Mesenchymal stem cell (in vitro differentiated cells and primary cell): ENCODE measurements around the gene PDE1A.

Experiments
- DNase-seq: peaks from one replicate; pipeline ENCODE4 v3.0.0-alpha.2; 2013
- H2AFZ ChIP-seq: one replicate; pipeline ENCODE4 v1.6.1; 2013; ENCODE audit warnings: low read depth, mild to moderate bottlenecking, control low read depth, inconsistent platforms, low read length, moderate library complexity
- H2AK5ac ChIP-seq: 2 replicates; pipeline ENCODE4 v1.6.1; 2013; ENCODE audit warnings: low read length, moderate library complexity, mild to moderate bottlenecking, inconsistent platforms; ENCODE audit not compliant: severe bottlenecking
- H2BK120ac ChIP-seq: one replicate; pipeline ENCODE4 v1.6.1; 2013; ENCODE audit warnings: low read depth, mild to moderate bottlenecking, inconsistent platforms, low read length, moderate library complexity
- H2BK12ac ChIP-seq, 2 experiments: one replicate each; pipeline ENCODE4 v1.6.1; 2013; ENCODE audit warnings: inconsistent platforms in 2 of 2, low read length in 2 of 2, mild to moderate bottlenecking in 2 of 2, moderate library complexity in 2 of 2, control low read depth in 1 of 2
- H2BK15ac ChIP-seq: one replicate; pipeline ENCODE4 v1.6.1; 2013; ENCODE audit warnings: mild to moderate bottlenecking, low read depth, inconsistent platforms; ENCODE audit not compliant: poor library complexity, severe bottlenecking
- H2BK5ac ChIP-seq: 2 replicates; pipeline ENCODE4 v1.6.1; 2013; ENCODE audit warnings: low read depth, mild to moderate bottlenecking, low read length, control low read depth, inconsistent platforms; ENCODE audit not compliant: poor library complexity, severe bottlenecking
- H3K14ac ChIP-seq, 2 experiments: one replicate each; pipeline ENCODE4 v1.6.1; 2013; ENCODE audit warnings: inconsistent platforms in 2 of 2, low read length in 2 of 2, control low read depth in 1 of 2, mild to moderate bottlenecking in 1 of 2, moderate library complexity in 1 of 2
- H3K18ac ChIP-seq, 2 experiments: one replicate each; pipeline ENCODE4 v1.6.1; 2013; ENCODE audit warnings: inconsistent platforms in 2 of 2, low read length in 2 of 2, control low read depth in 1 of 2, low read depth in 1 of 2, mild to moderate bottlenecking in 1 of 2
- H3K23ac ChIP-seq, 2 experiments: one replicate each; pipeline ENCODE4 v1.6.1; 2013; ENCODE audit warnings: inconsistent platforms in 2 of 2, low read length in 2 of 2, mild to moderate bottlenecking in 2 of 2, moderate library complexity in 2 of 2, control low read depth in 1 of 2
- H3K27ac ChIP-seq: 2 replicates; pipeline ENCODE4 v1.5.1; 2013; ENCODE audit warnings: mild to moderate bottlenecking, moderate library complexity, low read length, control low read depth, inconsistent platforms; ENCODE audit not compliant: poor library complexity, severe bottlenecking
- H3K27me3 ChIP-seq, 2 experiments: 2 replicates each; pipeline versions ENCODE4 v1.6.1 to v1.7.0; 2013; ENCODE audit warnings: low read length in 2 of 2, mild to moderate bottlenecking in 2 of 2, moderate library complexity in 2 of 2, control low read depth in 1 of 2, inconsistent platforms in 1 of 2; ENCODE audit not compliant: control insufficient read depth in 1 of 2, insufficient read depth in 1 of 2
- H3K36me3 ChIP-seq, 2 experiments: 2 replicates each; pipeline versions ENCODE4 v1.6.1 to v1.7.0; 2013; ENCODE audit warnings: low read length in 2 of 2, control low read depth in 1 of 2, inconsistent platforms in 1 of 2, low read depth in 1 of 2, mild to moderate bottlenecking in 1 of 2; ENCODE audit not compliant: insufficient read depth in 2 of 2, control insufficient read depth in 1 of 2
- H3K4ac ChIP-seq, 2 experiments: one replicate each; pipeline ENCODE4 v1.6.1; 2013; ENCODE audit warnings: inconsistent platforms in 2 of 2, low read length in 2 of 2, mild to moderate bottlenecking in 2 of 2, moderate library complexity in 2 of 2, control low read depth in 1 of 2, low read depth in 1 of 2
- H3K4me1 ChIP-seq: 2 replicates; pipeline ENCODE4 v1.6.1; 2013; ENCODE audit warnings: low read depth, low read length, control low read depth; ENCODE audit not compliant: control insufficient read depth, insufficient read depth
- H3K4me2 ChIP-seq: 2 replicates; pipeline ENCODE4 v1.6.1; 2013; ENCODE audit warnings: low read length, mild to moderate bottlenecking, inconsistent platforms; ENCODE audit not compliant: poor library complexity, severe bottlenecking
- H3K4me3 ChIP-seq, 2 experiments: 2 replicates each; pipeline versions ENCODE4 v1.5.1 to v1.7.0; 2013; ENCODE audit warnings: low read length in 2 of 2, mild to moderate bottlenecking in 2 of 2, control low read depth in 1 of 2, low read depth in 1 of 2; ENCODE audit not compliant: insufficient read depth in 1 of 2
- H3K79me1 ChIP-seq: replicated peaks from 2 replicates; pipeline ENCODE4 v1.6.1; 2013; ENCODE audit warnings: mild to moderate bottlenecking, control low read depth, low read length, inconsistent platforms; ENCODE audit not compliant: poor library complexity, severe bottlenecking
- H3K9ac ChIP-seq: 2 replicates; pipeline ENCODE4 v1.7.0; 2013; ENCODE audit warnings: mild to moderate bottlenecking, low read length, moderate library complexity
- H3K9me3 ChIP-seq: 2 replicates; pipeline ENCODE4 v1.7.0; 2013; ENCODE audit warnings: mild to moderate bottlenecking, low read length; ENCODE audit not compliant: control insufficient read depth
- H4K8ac ChIP-seq: one replicate; pipeline ENCODE4 v1.6.1; 2013; ENCODE audit warnings: inconsistent platforms, mild to moderate bottlenecking, low read length, moderate library complexity
- H4K91ac ChIP-seq: one replicate; pipeline ENCODE4 v1.6.1; 2013; ENCODE audit warnings: mild to moderate bottlenecking, low read length, inconsistent platforms
- WGBS: methylation state at CpG from one replicate; pipeline ENCODE4 v1.1.7; 2013; ENCODE audit warnings: mixed read lengths; 5-methylcytosine and 5-hydroxymethylcytosine counted together

PDE1A gene

DNA sequence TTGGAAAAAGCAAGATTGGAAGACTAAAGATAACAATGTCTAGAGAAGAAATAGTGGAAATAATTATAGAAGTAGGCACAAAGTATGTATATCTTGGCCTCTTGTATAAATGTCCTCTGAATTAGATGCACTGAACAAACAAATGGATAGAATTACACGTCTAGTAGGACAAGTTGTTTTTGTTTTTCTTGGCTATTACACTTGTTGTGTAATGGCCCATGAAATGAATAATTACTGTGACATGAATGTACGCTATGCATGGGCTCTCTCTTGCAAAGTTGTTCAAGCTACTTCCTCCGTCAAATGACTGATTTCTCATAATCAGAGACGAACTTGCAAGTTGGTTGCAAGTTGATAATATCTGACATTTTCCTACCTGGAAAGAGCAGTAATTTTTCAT is 126.2 kb downstream of the PDE1A start:
- no peak overlapping the region for H2BK12ac ChIP-seq
- no peak overlapping the region for H3K9ac ChIP-seq
- H3K23ac ChIP-seq: no peak overlapping the region
- H2AFZ ChIP-seq: no peak overlapping the region
- H3K27ac ChIP-seq: no peak overlapping the region
- no peak overlapping the region for H3K4ac ChIP-seq
- H3K14ac ChIP-seq: no peak overlapping the region
- DNase-seq: no peak
- H3K36me3 ChIP-seq: no peaks in the 10 kb centered on the region
- H3K27me3 ChIP-seq: no peaks in the 10 kb centered on the region
- H4K8ac ChIP-seq: no peak overlapping the region
- no peak overlapping the region for H2AK5ac ChIP-seq
- no peaks in the 10 kb centered on the region for H3K9me3 ChIP-seq
- 85% methylated on average over 4 of the region's 4 CpGs for WGBS
- no peak overlapping the region for H3K4me3 ChIP-seq
- H2BK15ac ChIP-seq: no peak overlapping the region
- H3K79me1 ChIP-seq: no peaks in the 10 kb centered on the region
- H4K91ac ChIP-seq: no peak overlapping the region
- no peak overlapping the region for H2BK5ac ChIP-seq
- H2BK120ac ChIP-seq: no peak overlapping the region
- H3K4me1 ChIP-seq: no peaks in the 10 kb centered on the region
- no peak overlapping the region for H3K4me2 ChIP-seq
- no peak overlapping the region for H3K18ac ChIP-seq

GRCh38 chr2:182299632-182300031 is 127.2 kb downstream of the PDE1A start:
- H3K14ac ChIP-seq: no peak overlapping the region
- H3K9ac ChIP-seq: no peak overlapping the region
- H3K79me1 ChIP-seq: no peaks in the 10 kb centered on the region
- H3K4ac ChIP-seq: no peak overlapping the region
- no peak overlapping the region for H3K27ac ChIP-seq
- no peak overlapping the region for H4K8ac ChIP-seq
- H2AFZ ChIP-seq: no peak overlapping the region
- no peak overlapping the region for H3K4me3 ChIP-seq
- H2BK15ac ChIP-seq: no peak overlapping the region
- H3K18ac ChIP-seq: no peak overlapping the region
- H2BK120ac ChIP-seq: no peak overlapping the region
- no peak overlapping the region for H3K4me2 ChIP-seq
- no peaks in the 10 kb centered on the region for H3K4me1 ChIP-seq
- 100% methylated on average over 3 of the region's 3 CpGs for WGBS
- H2AK5ac ChIP-seq: no peak overlapping the region
- no peaks in the 10 kb centered on the region for H3K36me3 ChIP-seq
- H3K9me3 ChIP-seq: no peaks in the 10 kb centered on the region
- H2BK5ac ChIP-seq: no peak overlapping the region
- H2BK12ac ChIP-seq: no peak overlapping the region
- DNase-seq: no peak
- no peak overlapping the region for H3K23ac ChIP-seq
- no peak overlapping the region for H4K91ac ChIP-seq
- H3K27me3 ChIP-seq: no peaks in the 10 kb centered on the region

DNA sequence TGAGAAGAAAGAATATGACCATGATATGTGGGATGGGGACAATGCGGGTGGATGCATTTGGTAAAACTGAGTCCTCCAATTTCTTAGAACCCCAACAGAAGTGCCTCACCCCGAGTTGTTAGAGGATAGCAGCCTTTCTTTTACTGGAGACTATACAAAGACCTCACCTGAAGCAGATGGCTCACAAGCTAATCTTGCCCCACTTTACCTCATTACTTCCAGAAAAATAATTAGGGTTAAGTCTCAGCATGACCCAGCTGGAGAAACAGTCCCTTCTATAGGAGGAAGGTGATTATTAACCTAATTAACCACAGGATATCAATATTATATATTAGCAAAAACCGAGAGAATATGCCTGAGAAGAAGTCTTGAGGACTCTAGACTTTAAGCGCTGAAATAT is 128.4 kb downstream of the PDE1A start:
- Histone ChIP-seq H3K4me1 (no peaks in the 10 kb centered on the region), H4K8ac (no peak overlapping the region), H2AK5ac (no peak overlapping the region), H3K27ac (no peak overlapping the region), H2BK5ac (no peak overlapping the region), H3K27me3 (no peaks in the 10 kb centered on the region), H3K36me3 (no peaks in the 10 kb centered on the region), H2BK15ac (no peak overlapping the region), H3K4ac (no peak overlapping the region), H3K4me3 (no peak overlapping the region), H3K23ac (no peak overlapping the region), H3K9me3 (no peaks in the 10 kb centered on the region), H3K14ac (no peak overlapping the region), H3K9ac (no peak overlapping the region), H2AFZ (no peak overlapping the region), H3K79me1 (no peaks in the 10 kb centered on the region), H2BK120ac (no peak overlapping the region), H2BK12ac (no peak overlapping the region), H3K18ac (no peak overlapping the region), H4K91ac (no peak overlapping the region), H3K4me2 (no peak overlapping the region)
- DNase-seq: no peak
- 83% methylated on average over 2 of the region's 4 CpGs for WGBS

DNA sequence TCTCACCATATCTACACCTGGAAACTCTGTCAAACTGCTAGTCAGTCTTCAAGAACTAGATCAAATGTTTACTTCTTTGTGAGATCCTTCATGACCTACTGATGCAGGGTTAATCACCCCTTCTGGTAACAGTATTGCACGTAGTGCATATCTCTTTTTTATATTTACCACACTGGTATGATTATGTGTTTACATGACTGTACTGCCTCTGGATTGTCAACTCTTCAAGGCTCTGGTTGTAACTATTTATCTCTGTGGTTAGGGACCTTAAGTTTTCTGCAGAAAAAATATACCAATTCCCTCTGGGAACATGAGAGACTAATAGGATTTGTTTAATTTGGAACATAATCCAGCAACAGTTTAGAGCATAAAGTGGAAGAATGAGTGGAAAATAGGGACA is 135.5 kb downstream of the PDE1A start:
- Histone ChIP-seq H3K36me3 (no peaks in the 10 kb centered on the region), H3K4me3 (no peak overlapping the region), H4K8ac (no peak overlapping the region), H3K18ac (no peak overlapping the region), H3K9ac (no peak overlapping the region), H2AFZ (no peak overlapping the region), H3K23ac (no peak overlapping the region), H2BK12ac (no peak overlapping the region), H3K4me2 (no peak overlapping the region), H3K4me1 (no peaks in the 10 kb centered on the region), H3K79me1 (no peaks in the 10 kb centered on the region), H2BK120ac (no peak overlapping the region), H3K9me3 (no peaks in the 10 kb centered on the region), H2AK5ac (no peak overlapping the region), H2BK5ac (no peak overlapping the region), H2BK15ac (no peak overlapping the region), H3K27ac (no peak overlapping the region), H3K14ac (no peak overlapping the region), H4K91ac (no peak overlapping the region), H3K27me3 (no peaks in the 10 kb centered on the region), H3K4ac (no peak overlapping the region)
- peak; percentile 66 for DNase-seq
- no CpG with 5 or more reads among the region's 1 CpG for WGBS
